ENCODE data around the gene TJP2. TPM values are rescaled to one million over a fixed set of nuclear protein-coding genes. Genes with fewer than 3 reads are reported as not detected.

The TJP2 gene
- total and polyA plus RNA-seq, 4 donors = 89.5 to 106 (median 94.5) TPM

- no peak overlapping the region for H3K4me3 ChIP-seq (ENCODE audit: low read depth, low read length)
- no CpG with 5 or more reads among the region's 1 CpG for WGBS (ENCODE audit: insufficient coverage)
- peaks cover 3% of the 10 kb centered on the region for H3K36me3 ChIP-seq (ENCODE audit: control insufficient read depth, insufficient read depth, low read length)
- H3K9me3 ChIP-seq (ENCODE audit: control insufficient read depth, insufficient read depth, low read length) = no peaks in the 10 kb centered on the region
- no peaks in the 10 kb centered on the region for H3K27me3 ChIP-seq (ENCODE audit: control insufficient read depth, insufficient read depth, low read length)
- H3K4me1 ChIP-seq (ENCODE audit: control insufficient read depth, insufficient read depth, low read length) = peaks cover 17% of the 10 kb centered on the region
- H3K27ac ChIP-seq (ENCODE audit: low read depth, low read length) = no peak overlapping the region
- no peak for DNase-seq (ENCODE audit: low read depth in 4 of 6, low spot score in 6 of 6)
Measured at GRCh38 chr9:69255591-69255990, 81.5 kb downstream of the TJP2 start.

- H3K27me3 ChIP-seq (ENCODE audit: control insufficient read depth, insufficient read depth, low read length) = no peaks in the 10 kb centered on the region
- H3K27ac ChIP-seq (ENCODE audit: low read depth, low read length) = no peak overlapping the region
- H3K9me3 ChIP-seq (ENCODE audit: control insufficient read depth, insufficient read depth, low read length) = no peaks in the 10 kb centered on the region
- peaks cover 6% of the 10 kb centered on the region for H3K4me1 ChIP-seq (ENCODE audit: control insufficient read depth, insufficient read depth, low read length)
- WGBS (ENCODE audit: insufficient coverage) = 85% methylated on average over 4 of the region's 5 CpGs
- no peak overlapping the region for H3K4me3 ChIP-seq (ENCODE audit: low read depth, low read length)
- DNase-seq (ENCODE audit: low read depth in 4 of 6, low spot score in 6 of 6) = no peak
- no peaks in the 10 kb centered on the region for H3K36me3 ChIP-seq (ENCODE audit: control insufficient read depth, insufficient read depth, low read length)
Measured at GRCh38 chr9:69258551-69258950, 84.5 kb downstream of the TJP2 start.

- Histone ChIP-seq H3K9me3 (ENCODE audit: control insufficient read depth, insufficient read depth, low read length) (no peaks in the 10 kb centered on the region), H3K27ac (ENCODE audit: low read depth, low read length) (no peak overlapping the region), H3K4me1 (ENCODE audit: control insufficient read depth, insufficient read depth, low read length) (no peaks in the 10 kb centered on the region), H3K4me3 (ENCODE audit: low read depth, low read length) (no peak overlapping the region), H3K36me3 (ENCODE audit: control insufficient read depth, insufficient read depth, low read length) (no peaks in the 10 kb centered on the region), H3K27me3 (ENCODE audit: control insufficient read depth, insufficient read depth, low read length) (no peaks in the 10 kb centered on the region)
- 88% methylated on average over 2 of the region's 5 CpGs for WGBS (ENCODE audit: insufficient coverage)
- no peak for DNase-seq (ENCODE audit: low read depth in 4 of 6, low spot score in 6 of 6)
Measured at GRCh38 chr9:69260161-69260560, 86.1 kb downstream of the TJP2 start.

- 88% methylated on average over 1 of the region's 3 CpGs for WGBS (ENCODE audit: insufficient coverage)
- H3K36me3 ChIP-seq (ENCODE audit: control insufficient read depth, insufficient read depth, low read length) = no peaks in the 10 kb centered on the region
- no peak overlapping the region for H3K27ac ChIP-seq (ENCODE audit: low read depth, low read length)
- no peak for DNase-seq (ENCODE audit: low read depth in 4 of 6, low spot score in 6 of 6)
- no peaks in the 10 kb centered on the region for H3K9me3 ChIP-seq (ENCODE audit: control insufficient read depth, insufficient read depth, low read length)
- H3K4me1 ChIP-seq (ENCODE audit: control insufficient read depth, insufficient read depth, low read length) = no peaks in the 10 kb centered on the region
- H3K4me3 ChIP-seq (ENCODE audit: low read depth, low read length) = no peak overlapping the region
- H3K27me3 ChIP-seq (ENCODE audit: control insufficient read depth, insufficient read depth, low read length) = no peaks in the 10 kb centered on the region
Measured at GRCh38 chr9:69261636-69262035, 87.6 kb downstream of the TJP2 start.

- no peak for DNase-seq (ENCODE audit: low read depth in 4 of 6, low spot score in 6 of 6)
- Histone ChIP-seq H3K4me3 (ENCODE audit: low read depth, low read length) (no peak overlapping the region), H3K36me3 (ENCODE audit: control insufficient read depth, insufficient read depth, low read length) (no peaks in the 10 kb centered on the region), H3K4me1 (ENCODE audit: control insufficient read depth, insufficient read depth, low read length) (no peaks in the 10 kb centered on the region), H3K27ac (ENCODE audit: low read depth, low read length) (no peak overlapping the region), H3K9me3 (ENCODE audit: control insufficient read depth, insufficient read depth, low read length) (no peaks in the 10 kb centered on the region), H3K27me3 (ENCODE audit: control insufficient read depth, insufficient read depth, low read length) (no peaks in the 10 kb centered on the region)
- 79% methylated on average over 7 of the region's 7 CpGs for WGBS (ENCODE audit: insufficient coverage)
Measured at GRCh38 chr9:69264526-69264925, 90.4 kb downstream of the TJP2 start.

GRCh38 chr9:69265891-69266290 is 91.8 kb downstream of the TJP2 start:
- no peak overlapping the region for H3K4me3 ChIP-seq (ENCODE audit: low read depth, low read length)
- H3K4me1 ChIP-seq (ENCODE audit: control insufficient read depth, insufficient read depth, low read length) = no peaks in the 10 kb centered on the region
- no peaks in the 10 kb centered on the region for H3K36me3 ChIP-seq (ENCODE audit: control insufficient read depth, insufficient read depth, low read length)
- H3K27ac ChIP-seq (ENCODE audit: low read depth, low read length) = no peak overlapping the region
- WGBS (ENCODE audit: insufficient coverage) = 64% methylated on average over 8 of the region's 9 CpGs
- H3K9me3 ChIP-seq (ENCODE audit: control insufficient read depth, insufficient read depth, low read length) = no peaks in the 10 kb centered on the region
- H3K27me3 ChIP-seq (ENCODE audit: control insufficient read depth, insufficient read depth, low read length) = no peaks in the 10 kb centered on the region
- DNase-seq (ENCODE audit: low read depth in 4 of 6, low spot score in 6 of 6) = no peak

- WGBS (ENCODE audit: insufficient coverage) = 63% methylated on average over 1 of the region's 1 CpG
- Histone ChIP-seq H3K9me3 (ENCODE audit: control insufficient read depth, insufficient read depth, low read length) (no peaks in the 10 kb centered on the region), H3K36me3 (ENCODE audit: control insufficient read depth, insufficient read depth, low read length) (no peaks in the 10 kb centered on the region), H3K4me1 (ENCODE audit: control insufficient read depth, insufficient read depth, low read length) (no peaks in the 10 kb centered on the region), H3K27me3 (ENCODE audit: control insufficient read depth, insufficient read depth, low read length) (no peaks in the 10 kb centered on the region), H3K4me3 (ENCODE audit: low read depth, low read length) (no peak overlapping the region), H3K27ac (ENCODE audit: low read depth, low read length) (no peak overlapping the region)
- no peak for DNase-seq (ENCODE audit: low read depth in 4 of 6, low spot score in 6 of 6)
Measured at GRCh38 chr9:69272212-69272611, 98.1 kb downstream of the TJP2 start.

- DNase-seq (ENCODE audit: low read depth in 4 of 6, low spot score in 6 of 6) = no peak
- no CpG with 5 or more reads among the region's 4 CpGs for WGBS (ENCODE audit: insufficient coverage)
- Histone ChIP-seq H3K36me3 (ENCODE audit: control insufficient read depth, insufficient read depth, low read length) (no peaks in the 10 kb centered on the region), H3K4me1 (ENCODE audit: control insufficient read depth, insufficient read depth, low read length) (no peaks in the 10 kb centered on the region), H3K27ac (ENCODE audit: low read depth, low read length) (no peak overlapping the region), H3K4me3 (ENCODE audit: low read depth, low read length) (no peak overlapping the region), H3K9me3 (ENCODE audit: control insufficient read depth, insufficient read depth, low read length) (no peaks in the 10 kb centered on the region), H3K27me3 (ENCODE audit: control insufficient read depth, insufficient read depth, low read length) (no peaks in the 10 kb centered on the region)
Measured at GRCh38 chr9:69273161-69273560, 99.1 kb downstream of the TJP2 start.

GRCh38 chr9:69276775-69277174 is 102.7 kb downstream of the TJP2 start:
- H3K27me3 ChIP-seq (ENCODE audit: control insufficient read depth, insufficient read depth, low read length) = no peaks in the 10 kb centered on the region
- no peaks in the 10 kb centered on the region for H3K4me1 ChIP-seq (ENCODE audit: control insufficient read depth, insufficient read depth, low read length)
- no peak overlapping the region for H3K4me3 ChIP-seq (ENCODE audit: low read depth, low read length)
- H3K36me3 ChIP-seq (ENCODE audit: control insufficient read depth, insufficient read depth, low read length) = no peaks in the 10 kb centered on the region
- no peak for DNase-seq (ENCODE audit: low read depth in 4 of 6, low spot score in 6 of 6)
- no peak overlapping the region for H3K27ac ChIP-seq (ENCODE audit: low read depth, low read length)
- no peaks in the 10 kb centered on the region for H3K9me3 ChIP-seq (ENCODE audit: control insufficient read depth, insufficient read depth, low read length)
- 86% methylated on average over 4 of the region's 5 CpGs for WGBS (ENCODE audit: insufficient coverage)

- H3K4me3 ChIP-seq (ENCODE audit: low read depth, low read length) = no peak overlapping the region
- H3K4me1 ChIP-seq (ENCODE audit: control insufficient read depth, insufficient read depth, low read length) = no peaks in the 10 kb centered on the region
- WGBS (ENCODE audit: insufficient coverage) = 88% methylated on average over 2 of the region's 5 CpGs
- H3K27me3 ChIP-seq (ENCODE audit: control insufficient read depth, insufficient read depth, low read length) = no peaks in the 10 kb centered on the region
- no peak for DNase-seq (ENCODE audit: low read depth in 4 of 6, low spot score in 6 of 6)
- no peaks in the 10 kb centered on the region for H3K9me3 ChIP-seq (ENCODE audit: control insufficient read depth, insufficient read depth, low read length)
- H3K36me3 ChIP-seq (ENCODE audit: control insufficient read depth, insufficient read depth, low read length) = no peaks in the 10 kb centered on the region
- no peak overlapping the region for H3K27ac ChIP-seq (ENCODE audit: low read depth, low read length)
Measured at GRCh38 chr9:69279084-69279731, 105.1 kb downstream of the TJP2 start.

All from spinal cord (tissue), 10 donors.